ENCODE results near the gene EDARADD. TPM values are rescaled to one million over a fixed set of nuclear protein-coding genes. Genes with fewer than 3 reads are reported as not detected.

The EDARADD gene
- total RNA-seq, 1 donor from 2014 or later = 0.89 TPM

GRCh38 chr1:236514703-236515442, 120.8 kb downstream of the EDARADD start:
- intact Hi-C loops (cut with DNase I) = no loop called here
- Histone ChIP-seq H3K36me3 (no peaks in the 10 kb centered on the region), H3K4me3 (no peak overlapping the region), H3K4me1 (peaks cover 12% of the 10 kb centered on the region), H3K27ac (no peak overlapping the region), H3K9me3 (no peaks in the 10 kb centered on the region), H3K27me3 (ENCODE audit: low read depth) (no peaks in the 10 kb centered on the region)
- ATAC-seq (no peak), DNase-seq (no peak)
- TF ChIP-seq, protein P1, sequence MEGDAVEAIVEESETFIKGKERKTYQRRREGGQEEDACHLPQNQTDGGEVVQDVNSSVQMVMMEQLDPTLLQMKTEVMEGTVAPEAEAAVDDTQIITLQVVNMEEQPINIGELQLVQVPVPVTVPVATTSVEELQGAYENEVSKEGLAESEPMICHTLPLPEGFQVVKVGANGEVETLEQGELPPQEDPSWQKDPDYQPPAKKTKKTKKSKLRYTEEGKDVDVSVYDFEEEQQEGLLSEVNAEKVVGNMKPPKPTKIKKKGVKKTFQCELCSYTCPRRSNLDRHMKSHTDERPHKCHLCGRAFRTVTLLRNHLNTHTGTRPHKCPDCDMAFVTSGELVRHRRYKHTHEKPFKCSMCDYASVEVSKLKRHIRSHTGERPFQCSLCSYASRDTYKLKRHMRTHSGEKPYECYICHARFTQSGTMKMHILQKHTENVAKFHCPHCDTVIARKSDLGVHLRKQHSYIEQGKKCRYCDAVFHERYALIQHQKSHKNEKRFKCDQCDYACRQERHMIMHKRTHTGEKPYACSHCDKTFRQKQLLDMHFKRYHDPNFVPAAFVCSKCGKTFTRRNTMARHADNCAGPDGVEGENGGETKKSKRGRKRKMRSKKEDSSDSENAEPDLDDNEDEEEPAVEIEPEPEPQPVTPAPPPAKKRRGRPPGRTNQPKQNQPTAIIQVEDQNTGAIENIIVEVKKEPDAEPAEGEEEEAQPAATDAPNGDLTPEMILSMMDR (IDR thresholded peaks at IDR 0.05) = no peak

DNA sequence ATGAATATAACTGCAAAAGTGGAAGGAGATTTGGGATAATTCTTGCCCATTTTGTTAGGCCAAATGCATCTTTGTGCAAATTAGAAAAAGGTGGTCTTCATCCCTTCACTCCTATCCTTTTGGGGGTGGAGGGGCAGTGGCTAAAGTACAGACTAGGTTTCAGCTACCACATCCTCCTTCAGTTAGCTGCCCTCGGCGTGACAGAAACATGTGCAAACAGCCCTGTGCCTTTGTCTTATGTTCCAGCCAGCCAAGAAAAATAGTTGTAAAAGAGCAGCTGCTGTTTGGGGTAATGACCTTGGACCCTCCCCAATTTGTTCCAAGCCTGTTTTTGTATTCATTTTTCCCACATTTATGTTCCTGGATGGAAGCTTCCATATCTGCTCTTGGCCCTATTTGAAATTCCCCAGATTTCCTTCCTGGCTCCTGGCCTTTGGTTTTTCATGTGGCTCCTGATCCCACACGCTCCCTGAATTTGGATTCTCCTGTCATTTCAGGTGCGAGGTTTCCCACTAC, 121.4 kb downstream of the EDARADD start:
- Histone ChIP-seq H3K27me3 (ENCODE audit: low read depth) (no peaks in the 10 kb centered on the region), H3K4me3 (no peak overlapping the region), H3K27ac (peak overlapping the region; percentile 2), H3K4me1 (peaks cover 12% of the 10 kb centered on the region), H3K36me3 (no peaks in the 10 kb centered on the region), H3K9me3 (no peaks in the 10 kb centered on the region)
- TF ChIP-seq, protein P1 (IDR thresholded peaks at IDR 0.05) = no peak
- intact Hi-C loops (cut with DNase I) = no loop called here
- DNase-seq (no peak), ATAC-seq (no peak)

GRCh38 chr1:236516929-236517704, 123.0 kb downstream of the EDARADD start:
- ATAC-seq (peak; percentile 70 to 84), DNase-seq (no peak)
- Histone ChIP-seq H3K4me3 (no peak overlapping the region), H3K27me3 (ENCODE audit: low read depth) (no peaks in the 10 kb centered on the region), H3K4me1 (peaks cover 12% of the 10 kb centered on the region), H3K27ac (peak overlapping the region; percentile 57), H3K9me3 (no peaks in the 10 kb centered on the region), H3K36me3 (no peaks in the 10 kb centered on the region)
- intact Hi-C loops (cut with DNase I) = no loop called here
- TF ChIP-seq, protein P1 (IDR thresholded peaks at IDR 0.05) = no peak

DNA sequence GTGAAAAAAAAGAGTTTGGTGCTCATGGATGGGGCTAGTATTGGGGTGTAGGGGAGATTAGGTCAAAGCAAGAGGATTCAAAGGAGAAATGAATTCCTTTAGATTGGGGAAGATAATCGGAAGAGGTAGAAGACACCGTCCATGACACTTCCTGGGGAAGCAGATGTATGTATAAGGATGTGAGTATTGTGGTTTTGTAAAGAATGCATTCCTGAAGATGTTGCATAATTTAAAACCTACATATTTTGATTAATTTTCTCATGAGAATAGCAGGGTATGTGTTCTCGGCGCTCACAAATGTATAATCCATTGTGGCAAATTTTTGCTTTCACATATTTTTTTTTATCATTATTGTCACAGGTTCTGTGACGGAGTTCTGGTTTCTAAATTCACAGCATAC, 124.2 kb downstream of the EDARADD start:
- H3K9me3 ChIP-seq = no peaks in the 10 kb centered on the region
- no peak overlapping the region for H3K4me3 ChIP-seq
- no peak overlapping the region for H3K27ac ChIP-seq
- peaks cover 17% of the 10 kb centered on the region for H3K4me1 ChIP-seq
- no peaks in the 10 kb centered on the region for H3K36me3 ChIP-seq
- DNase-seq = no peak
- H3K27me3 ChIP-seq (ENCODE audit: low read depth) = no peaks in the 10 kb centered on the region
- TF ChIP-seq, protein P1 (IDR thresholded peaks at IDR 0.05) = no peak
- ATAC-seq = no peak
- intact Hi-C loops (cut with DNase I) = no loop called here

DNA sequence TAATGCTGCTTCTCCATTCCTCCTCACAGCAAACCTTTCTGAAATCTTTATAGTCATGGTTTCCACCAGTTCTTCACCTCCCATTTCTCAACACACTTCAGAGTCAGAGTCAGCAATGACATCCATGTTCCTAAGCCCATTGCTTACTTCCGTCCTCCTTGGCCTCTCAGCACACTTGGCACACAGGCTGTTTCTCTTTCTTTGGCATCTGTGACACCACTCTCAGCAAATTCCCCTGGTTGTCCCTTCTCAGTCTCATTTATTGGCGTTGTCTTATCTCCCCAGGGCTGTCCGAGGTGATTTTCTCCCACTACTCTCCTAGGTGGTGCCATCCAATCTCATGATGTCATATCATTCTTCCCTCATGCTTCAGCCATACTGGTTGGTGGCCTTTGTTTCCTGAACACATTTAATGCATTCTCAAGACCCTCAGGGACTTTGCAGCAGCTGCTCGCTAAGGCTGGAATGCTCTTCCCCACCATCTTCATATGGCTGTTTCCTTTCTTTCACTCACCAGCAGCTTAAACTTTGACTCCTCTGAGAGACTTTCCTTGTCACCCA, 126.4 kb downstream of the EDARADD start:
- ATAC-seq (no peak), DNase-seq (no peak)
- no peak overlapping the region for H3K4me3 ChIP-seq
- no peaks in the 10 kb centered on the region for H3K36me3 ChIP-seq
- peaks cover 27% of the 10 kb centered on the region for H3K4me1 ChIP-seq
- TF ChIP-seq, protein P1 (IDR thresholded peaks at IDR 0.05) = no peak
- no peaks in the 10 kb centered on the region for H3K27me3 ChIP-seq (ENCODE audit: low read depth)
- H3K27ac ChIP-seq = no peak overlapping the region
- intact Hi-C loops (cut with DNase I) = no loop called here
- no peaks in the 10 kb centered on the region for H3K9me3 ChIP-seq

All from lower lobe of right lung (tissue), 2 donors.